SJCRH30 (cell line): ENCODE results near the gene GLOD5. TPM values are rescaled to one million over a fixed set of nuclear protein-coding genes. Genes with fewer than 3 reads are reported as not detected.
A peak's percentile ranks its signal among the peaks of the same experiment; 100 is the strongest.

ENCODE experiments used
- DNase-seq, 2 experiments: peaks; one replicate each; pipeline ENCODE4 v3.0.0-alpha.2; 2015 to 2020
- H3K27ac ChIP-seq: fragments of 250-450 bp; sonication (Bioruptor Pico); 2 replicates; pipeline ENCODE4 v1.5.1; 2020; ENCODE audit warnings: mild to moderate bottlenecking, moderate library complexity
- H3K27me3 ChIP-seq: fragments of 250-450 bp; sonication (Bioruptor Pico); 2 replicates; pipeline ENCODE4 v1.5.1; 2020; ENCODE audit warnings: mild to moderate bottlenecking, moderate library complexity
- H3K36me3 ChIP-seq: fragments of 250-450 bp; sonication (Bioruptor Pico); 2 replicates; pipeline ENCODE4 v1.5.1; 2020; ENCODE audit warnings: mild to moderate bottlenecking, moderate library complexity
- H3K4me1 ChIP-seq: fragments of 250-450 bp; sonication (Bioruptor Pico); 2 replicates; pipeline ENCODE4 v1.5.1; 2020; ENCODE audit warnings: mild to moderate bottlenecking, moderate library complexity
- H3K4me3 ChIP-seq: fragments of 250-450 bp; sonication (Bioruptor Pico); 2 replicates; pipeline ENCODE4 v1.5.1; 2020; ENCODE audit warnings: mild to moderate bottlenecking, moderate library complexity
- H3K9me3 ChIP-seq: fragments of 250-450 bp; sonication (Bioruptor Pico); replicated peaks from 2 replicates; pipeline ENCODE4 v1.5.1; 2020; ENCODE audit warnings: mild to moderate bottlenecking, moderate library complexity
- total RNA-seq: library from RNA; depleted of rRNA; stranded (reverse); fragments of >200 nt; shearing (Covaris generic); gene quantifications from 2 replicates; pipeline ENCODE4 v1.2.3, GENCODE V29; 2014

The GLOD5 gene
- total RNA-seq, 1 experiment from 2014 or later = not detected

- Histone ChIP-seq H3K36me3 (no peaks in the 10 kb centered on the region), H3K4me3 (peak overlapping the region; percentile 74), H3K27ac (peak overlapping the region; percentile 81), H3K27me3 (no peaks in the 10 kb centered on the region), H3K4me1 (no peaks in the 10 kb centered on the region), H3K9me3 (no peaks in the 10 kb centered on the region)
- no peak for DNase-seq
These were observed 23.6 kb upstream of the GLOD5 start for GRCh38 chrX:48737940-48738339.

GRCh38 chrX:48741834-48742233 is 19.7 kb upstream of the GLOD5 start:
- no peaks in the 10 kb centered on the region for H3K4me1 ChIP-seq
- H3K27ac ChIP-seq = no peak overlapping the region
- H3K4me3 ChIP-seq = no peak overlapping the region
- H3K27me3 ChIP-seq = no peaks in the 10 kb centered on the region
- H3K9me3 ChIP-seq = no peaks in the 10 kb centered on the region
- DNase-seq = peak in 1 of 2 experiments; percentile 5
- no peaks in the 10 kb centered on the region for H3K36me3 ChIP-seq

- Histone ChIP-seq H3K27ac (no peak overlapping the region), H3K4me1 (no peaks in the 10 kb centered on the region), H3K9me3 (no peaks in the 10 kb centered on the region), H3K27me3 (no peaks in the 10 kb centered on the region), H3K36me3 (no peaks in the 10 kb centered on the region), H3K4me3 (no peak overlapping the region)
- DNase-seq = no peak
These were observed 16.3 kb upstream of the GLOD5 start for GRCh38 chrX:48745222-48745621.

- H3K4me3 ChIP-seq = no peak overlapping the region
- no peaks in the 10 kb centered on the region for H3K9me3 ChIP-seq
- H3K36me3 ChIP-seq = no peaks in the 10 kb centered on the region
- no peak for DNase-seq
- H3K27ac ChIP-seq = no peak overlapping the region
- H3K4me1 ChIP-seq = no peaks in the 10 kb centered on the region
- no peaks in the 10 kb centered on the region for H3K27me3 ChIP-seq
These were observed 14.0 kb upstream of the GLOD5 start for GRCh38 chrX:48747415-48748016.

GRCh38 chrX:48749182-48749581 is 12.4 kb upstream of the GLOD5 start:
- Histone ChIP-seq H3K9me3 (no peaks in the 10 kb centered on the region), H3K36me3 (no peaks in the 10 kb centered on the region), H3K27ac (no peak overlapping the region), H3K27me3 (no peaks in the 10 kb centered on the region), H3K4me3 (no peak overlapping the region), H3K4me1 (no peaks in the 10 kb centered on the region)
- DNase-seq = no peak

GRCh38 chrX:48751343-48751742 is 10.2 kb upstream of the GLOD5 start:
- Histone ChIP-seq H3K36me3 (no peaks in the 10 kb centered on the region), H3K4me1 (no peaks in the 10 kb centered on the region), H3K9me3 (no peaks in the 10 kb centered on the region), H3K27ac (no peak overlapping the region), H3K27me3 (no peaks in the 10 kb centered on the region), H3K4me3 (no peak overlapping the region)
- no peak for DNase-seq

GRCh38 chrX:48752498-48752897 is 9.0 kb upstream of the GLOD5 start:
- DNase-seq = no peak
- Histone ChIP-seq H3K27ac (no peak overlapping the region), H3K27me3 (no peaks in the 10 kb centered on the region), H3K9me3 (no peaks in the 10 kb centered on the region), H3K36me3 (no peaks in the 10 kb centered on the region), H3K4me3 (no peak overlapping the region), H3K4me1 (no peaks in the 10 kb centered on the region)

GRCh38 chrX:48753708-48754228 is 7.8 kb upstream of the GLOD5 start:
- Histone ChIP-seq H3K36me3 (no peaks in the 10 kb centered on the region), H3K27me3 (no peaks in the 10 kb centered on the region), H3K27ac (no peak overlapping the region), H3K9me3 (no peaks in the 10 kb centered on the region), H3K4me1 (no peaks in the 10 kb centered on the region), H3K4me3 (no peak overlapping the region)
- DNase-seq = peak in 1 of 2 experiments; percentile 7

- no peaks in the 10 kb centered on the region for H3K9me3 ChIP-seq
- H3K36me3 ChIP-seq = no peaks in the 10 kb centered on the region
- no peaks in the 10 kb centered on the region for H3K27me3 ChIP-seq
- H3K4me3 ChIP-seq = no peak overlapping the region
- DNase-seq = no peak
- no peak overlapping the region for H3K27ac ChIP-seq
- no peaks in the 10 kb centered on the region for H3K4me1 ChIP-seq
These were observed 7.3 kb upstream of the GLOD5 start for GRCh38 chrX:48754238-48754637.

- Histone ChIP-seq H3K9me3 (no peaks in the 10 kb centered on the region), H3K27me3 (no peaks in the 10 kb centered on the region), H3K4me1 (no peaks in the 10 kb centered on the region), H3K4me3 (no peak overlapping the region), H3K27ac (no peak overlapping the region), H3K36me3 (no peaks in the 10 kb centered on the region)
- no peak for DNase-seq
These were observed 7.7 kb downstream of the GLOD5 start for GRCh38 chrX:48769230-48769629.

- Histone ChIP-seq H3K36me3 (no peaks in the 10 kb centered on the region), H3K4me1 (no peaks in the 10 kb centered on the region), H3K4me3 (no peak overlapping the region), H3K27me3 (no peaks in the 10 kb centered on the region), H3K27ac (no peak overlapping the region), H3K9me3 (no peaks in the 10 kb centered on the region)
- no peak for DNase-seq
These were observed 8.7 kb downstream of the GLOD5 start for GRCh38 chrX:48770296-48770695.

GRCh38 chrX:48772602-48773001 is 11.1 kb downstream of the GLOD5 start:
- H3K9me3 ChIP-seq = no peaks in the 10 kb centered on the region
- H3K4me3 ChIP-seq = no peak overlapping the region
- no peaks in the 10 kb centered on the region for H3K27me3 ChIP-seq
- no peaks in the 10 kb centered on the region for H3K4me1 ChIP-seq
- no peak overlapping the region for H3K27ac ChIP-seq
- no peaks in the 10 kb centered on the region for H3K36me3 ChIP-seq
- no peak for DNase-seq

GRCh38 chrX:48776818-48777439 is 15.4 kb downstream of the GLOD5 start:
- no peak for DNase-seq
- Histone ChIP-seq H3K27me3 (no peaks in the 10 kb centered on the region), H3K4me1 (no peaks in the 10 kb centered on the region), H3K36me3 (no peaks in the 10 kb centered on the region), H3K9me3 (no peaks in the 10 kb centered on the region), H3K4me3 (no peak overlapping the region), H3K27ac (no peak overlapping the region)

GRCh38 chrX:48779399-48779798 is 17.9 kb downstream of the GLOD5 start:
- Histone ChIP-seq H3K9me3 (no peaks in the 10 kb centered on the region), H3K4me1 (no peaks in the 10 kb centered on the region), H3K27me3 (no peaks in the 10 kb centered on the region), H3K4me3 (no peak overlapping the region), H3K36me3 (no peaks in the 10 kb centered on the region), H3K27ac (no peak overlapping the region)
- DNase-seq = no peak

- H3K36me3 ChIP-seq = no peaks in the 10 kb centered on the region
- no peak overlapping the region for H3K4me3 ChIP-seq
- H3K27ac ChIP-seq = no peak overlapping the region
- no peak for DNase-seq
- H3K9me3 ChIP-seq = no peaks in the 10 kb centered on the region
- no peaks in the 10 kb centered on the region for H3K27me3 ChIP-seq
- H3K4me1 ChIP-seq = no peaks in the 10 kb centered on the region
These were observed 20.2 kb downstream of the GLOD5 start for GRCh38 chrX:48781705-48782104.

GRCh38 chrX:48782216-48782615 is 20.7 kb downstream of the GLOD5 start:
- H3K9me3 ChIP-seq = no peaks in the 10 kb centered on the region
- DNase-seq = no peak
- H3K36me3 ChIP-seq = no peaks in the 10 kb centered on the region
- H3K4me1 ChIP-seq = no peaks in the 10 kb centered on the region
- H3K27me3 ChIP-seq = no peaks in the 10 kb centered on the region
- no peak overlapping the region for H3K27ac ChIP-seq
- H3K4me3 ChIP-seq = no peak overlapping the region
